Femur (tissue), 1 donor: ENCODE results near the gene CCDC158.
"Not testable (repeated sequence)": the region's sequence is repeated elsewhere in the genome, so short reads cannot be mapped to it uniquely, and the experiment has no call there.

ENCODE experiments used
- DNase-seq: peaks from one replicate; pipeline ENCODE4 v3.0.0-alpha.2; 2017

The CCDC158 gene

DNA sequence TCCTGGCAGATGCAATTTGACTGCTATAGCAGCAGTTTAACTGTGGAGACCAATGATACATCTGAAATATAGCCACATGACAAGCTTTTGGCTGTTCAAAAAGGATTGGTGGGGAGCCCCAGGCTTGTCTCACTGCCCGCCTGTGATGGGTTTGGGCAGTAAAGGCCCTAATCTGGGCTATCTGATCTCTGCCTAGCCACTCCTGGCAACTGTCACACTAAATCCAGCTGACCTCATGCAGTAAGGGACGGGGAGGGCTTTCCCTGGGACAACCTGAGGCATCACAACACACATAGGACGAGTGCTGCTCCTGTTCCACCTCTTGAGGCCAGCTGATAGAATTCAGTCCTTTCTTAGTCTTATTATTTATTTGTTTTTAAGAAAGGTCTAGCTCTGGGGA, 56.2 kb downstream of the CCDC158 start:
- no peak for DNase-seq

DNA sequence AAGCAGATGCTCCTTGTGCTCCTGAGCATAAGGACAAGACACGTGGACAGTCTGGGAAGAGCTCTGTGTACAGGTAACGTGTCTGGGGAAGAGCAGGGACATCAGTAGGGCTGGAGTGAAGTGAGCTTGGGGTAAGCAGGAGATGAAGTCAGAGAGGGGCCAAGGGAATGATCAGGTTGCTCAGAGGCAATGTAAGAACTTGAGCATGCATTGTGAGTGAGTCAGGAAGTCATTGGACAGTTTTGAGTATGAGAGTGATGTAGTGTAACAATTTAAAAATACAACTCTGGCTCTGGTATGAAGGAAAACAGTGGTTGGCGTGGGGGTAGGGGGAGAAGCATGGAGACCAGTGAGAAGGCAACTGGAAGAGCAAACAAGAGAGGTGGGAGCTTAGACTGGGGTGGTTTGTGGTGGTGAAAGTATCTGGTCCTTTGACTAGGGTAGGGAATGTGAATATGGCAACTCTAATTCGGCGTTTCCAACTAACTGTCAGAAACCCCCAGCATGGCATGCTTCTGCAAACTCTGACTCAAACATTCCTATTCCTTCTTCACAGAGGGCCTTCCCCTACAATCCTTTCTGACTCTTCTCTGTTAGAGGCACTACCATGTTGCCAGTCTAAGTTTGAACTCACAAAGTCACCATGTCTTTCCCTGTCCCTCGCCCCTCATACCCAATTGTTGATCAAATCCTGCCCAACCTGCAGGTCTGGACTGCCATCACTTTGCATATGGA, 57.2 kb downstream of the CCDC158 start:
- no peak for DNase-seq

DNA sequence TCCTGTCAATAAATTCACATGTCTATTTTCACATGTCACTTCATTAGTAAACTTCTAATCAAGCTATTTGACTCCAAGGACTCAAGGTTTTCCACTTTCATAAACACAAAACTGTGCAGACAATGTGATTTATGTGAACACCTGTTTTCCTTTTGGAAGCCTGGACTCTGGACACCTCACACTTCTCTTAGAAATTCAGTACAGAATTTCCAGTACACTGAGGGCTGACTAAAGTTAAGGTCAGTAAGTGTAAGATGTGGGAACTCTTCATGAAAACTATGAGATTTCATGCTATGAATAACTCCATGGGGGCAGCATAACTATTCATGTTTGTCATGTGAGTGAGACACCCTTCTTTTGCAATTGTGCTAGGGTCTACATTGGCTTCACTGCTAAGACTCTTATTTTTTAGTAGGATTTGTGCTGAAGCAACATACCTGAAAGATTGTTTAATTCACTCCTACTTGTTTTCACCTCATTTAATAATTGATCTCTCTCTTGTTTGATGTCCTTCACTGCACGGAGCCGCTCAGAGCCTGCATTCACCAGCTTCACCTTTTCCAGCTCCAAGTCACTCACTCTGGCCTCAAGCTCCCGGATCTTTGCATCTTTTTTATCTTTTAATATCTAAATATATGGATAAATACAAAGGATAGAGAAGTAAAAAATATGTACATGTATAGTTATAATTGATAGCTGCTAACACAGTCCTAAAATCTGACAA, 59.1 kb downstream of the CCDC158 start:
- no peak for DNase-seq

DNA sequence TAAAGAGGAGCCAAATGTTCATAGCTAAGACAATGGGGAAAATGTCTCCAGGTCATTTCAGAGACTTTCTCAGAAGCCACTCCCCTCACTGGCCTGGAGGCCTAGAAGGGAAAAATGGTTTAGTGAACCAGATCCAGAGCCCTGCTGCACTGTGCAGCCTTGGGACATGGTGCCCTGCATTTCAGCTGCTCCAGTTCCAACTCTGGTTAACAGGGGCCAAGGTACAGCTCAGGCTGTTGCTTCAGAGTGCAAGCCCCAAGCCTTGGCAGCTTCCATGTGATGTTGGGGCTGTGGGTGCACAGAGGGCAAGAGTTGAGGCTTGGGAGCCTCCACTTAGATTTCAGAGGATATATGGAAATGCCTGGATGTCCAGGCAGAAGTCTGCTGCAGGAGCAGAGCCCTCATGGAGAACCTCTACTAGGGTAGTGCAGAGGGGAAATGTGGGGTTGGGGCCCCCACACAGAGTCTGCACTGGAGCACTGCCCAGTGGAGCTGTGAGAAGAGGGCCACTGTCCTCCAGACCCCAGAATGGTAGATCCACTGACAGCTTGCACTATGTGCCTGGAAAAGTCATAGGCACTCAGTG, 61.0 kb downstream of the CCDC158 start:
- not testable (repeated sequence) for DNase-seq

DNA sequence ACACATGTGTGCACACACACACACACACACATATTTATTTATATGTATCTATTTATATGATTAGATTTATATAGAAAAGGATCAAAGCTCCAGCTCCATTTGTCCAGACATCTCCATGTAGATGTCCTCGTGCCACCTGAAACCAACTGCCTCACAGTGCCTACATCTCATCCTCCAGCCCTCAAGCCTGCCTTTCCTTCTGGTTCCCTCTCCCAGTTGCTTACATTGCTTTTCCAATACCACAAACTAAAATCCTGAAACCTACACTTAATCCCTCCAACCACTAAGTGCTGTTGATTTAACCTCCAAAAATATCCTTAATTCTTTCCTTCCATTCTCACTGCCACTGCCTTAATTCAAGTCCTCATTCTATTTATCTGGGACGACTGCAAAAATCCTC, 63.0 kb downstream of the CCDC158 start:
- no peak for DNase-seq

DNA sequence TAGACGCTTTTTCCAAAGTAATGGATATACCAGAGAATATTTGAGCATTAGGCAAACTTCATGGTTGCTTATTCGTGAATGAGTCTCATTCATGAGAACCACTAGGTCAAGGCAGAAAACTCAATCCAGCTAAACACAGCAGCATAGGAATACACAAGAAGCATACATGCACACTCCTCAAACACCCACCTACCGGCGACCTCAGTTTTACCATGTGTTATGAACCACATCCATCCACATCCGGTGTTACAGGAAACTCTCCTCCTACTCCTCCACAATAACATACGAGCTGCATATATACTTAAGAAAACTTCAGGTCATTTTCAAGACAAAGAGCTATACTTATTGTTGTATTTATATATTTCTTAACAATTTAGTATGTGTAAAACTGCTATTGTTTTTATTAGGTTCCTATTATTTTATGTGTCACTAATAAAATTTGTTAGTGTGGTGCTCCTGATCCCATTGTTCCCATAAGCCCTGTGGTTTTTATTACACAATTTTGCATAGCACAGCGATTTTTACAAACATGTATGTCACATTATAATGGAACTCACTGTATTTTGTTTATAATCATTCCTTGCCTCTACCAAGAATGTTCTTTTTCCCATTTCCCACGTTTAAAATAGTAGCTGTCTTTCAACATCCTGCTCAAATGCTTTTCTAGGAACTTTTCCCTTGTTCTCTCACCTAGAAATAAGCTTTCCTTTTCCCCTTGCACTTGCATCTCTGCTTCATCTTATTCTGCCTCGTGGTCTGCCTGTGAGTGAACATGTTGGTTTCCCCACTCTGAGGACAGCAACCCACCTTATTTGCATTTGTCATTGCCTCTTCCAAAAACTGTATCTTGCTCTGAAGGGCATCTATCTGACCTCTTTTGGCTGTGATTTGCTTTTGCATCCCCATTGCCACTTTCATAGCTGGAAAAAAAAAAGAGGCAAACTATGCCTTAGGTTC, 66.1 kb downstream of the CCDC158 start:
- no peak for DNase-seq

DNA sequence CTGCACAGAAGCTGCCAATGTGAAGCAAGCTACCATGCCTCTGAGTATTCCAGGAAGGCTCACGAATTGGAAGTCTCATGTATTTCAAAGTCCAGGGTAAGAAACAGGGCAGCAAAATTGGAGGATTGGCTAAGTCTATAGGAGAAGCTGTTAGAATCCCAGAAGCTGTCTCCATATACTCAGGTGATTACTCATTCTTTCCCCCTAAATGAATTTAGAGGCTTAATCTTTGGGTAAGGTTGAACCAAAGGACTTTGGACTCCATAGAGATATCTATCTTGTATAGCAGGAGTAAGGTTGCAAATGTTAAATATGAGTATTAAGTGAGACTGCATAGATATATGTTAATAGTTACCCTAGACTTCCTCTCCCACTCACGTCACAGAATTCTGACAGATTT, 78.1 kb downstream of the CCDC158 start:
- DNase-seq: no peak

DNA sequence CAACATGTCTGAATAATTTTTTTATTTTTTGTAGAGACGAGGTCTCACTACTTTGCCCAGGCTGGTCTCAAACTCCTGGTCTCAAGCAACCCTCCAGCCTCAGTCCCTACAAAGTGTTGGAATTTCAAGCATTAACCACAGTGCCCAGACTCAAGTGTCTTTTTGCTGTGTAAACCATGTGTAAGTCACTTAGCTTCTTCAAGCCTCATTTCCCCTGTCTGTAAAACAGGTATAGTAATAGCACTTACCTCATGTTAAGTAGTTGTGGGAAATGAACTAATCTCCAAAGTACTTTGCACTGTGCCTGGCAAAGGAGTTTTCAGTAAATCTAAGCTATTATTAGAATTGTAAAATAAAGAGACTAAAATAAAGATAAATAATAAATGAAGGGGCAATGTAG, 78.8 kb downstream of the CCDC158 start:
- no peak for DNase-seq

DNA sequence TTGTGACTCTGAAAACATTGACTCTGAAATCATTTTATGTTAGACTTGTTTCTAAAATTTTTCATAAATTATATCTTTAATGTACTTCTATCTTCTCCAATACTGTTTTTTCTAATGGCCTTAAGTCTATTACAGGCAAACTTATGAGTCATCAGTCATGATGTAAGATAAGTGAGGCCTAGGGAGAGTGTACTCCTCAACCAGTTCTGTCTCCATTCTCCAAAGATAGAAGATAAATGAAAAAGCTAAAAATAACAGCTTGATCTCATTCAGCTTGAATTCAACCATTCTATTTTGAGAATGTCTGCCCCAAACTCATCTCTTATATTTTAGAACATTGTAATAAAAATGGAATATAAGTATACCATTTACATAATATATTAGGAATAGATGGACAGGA, 79.9 kb downstream of the CCDC158 start:
- DNase-seq: no peak

DNA sequence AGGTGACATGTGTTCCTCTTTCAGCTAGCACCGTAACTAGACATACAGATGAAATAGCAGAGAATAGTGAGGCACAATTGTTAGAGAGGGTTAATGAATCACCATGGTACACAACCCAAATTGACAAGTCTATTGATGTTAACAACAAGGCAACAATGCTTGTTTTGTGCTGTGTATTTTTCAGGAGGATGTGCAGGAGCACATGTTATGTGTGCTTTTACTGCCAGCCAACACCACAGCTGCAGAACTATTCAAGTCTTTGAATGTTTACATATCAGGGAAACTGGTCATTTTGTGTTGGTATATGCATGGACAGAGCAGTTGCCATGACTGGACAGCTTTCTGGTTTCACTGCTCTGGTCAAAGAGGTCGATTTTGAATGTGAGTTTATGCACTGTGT, 81.6 kb downstream of the CCDC158 start:
- DNase-seq: no peak

DNA sequence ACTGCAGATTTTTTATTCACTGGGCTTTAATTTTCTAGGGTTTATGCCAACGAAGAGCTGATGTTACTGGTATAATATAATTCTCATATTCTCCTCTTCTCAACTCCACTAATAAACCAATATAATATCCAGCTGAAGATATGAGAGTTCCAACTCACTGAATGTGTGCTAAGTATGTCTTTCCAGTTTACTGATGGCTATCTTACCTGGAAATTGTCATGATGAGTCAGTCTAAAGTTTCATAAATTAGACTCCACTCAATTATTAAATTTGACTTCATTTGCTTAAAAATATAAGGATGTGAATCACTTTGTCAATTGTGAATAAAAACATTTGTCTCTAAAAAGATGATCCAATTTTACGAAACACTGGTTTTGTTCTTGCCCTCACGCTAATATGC, 86.1 kb downstream of the CCDC158 start:
- no peak for DNase-seq

DNA sequence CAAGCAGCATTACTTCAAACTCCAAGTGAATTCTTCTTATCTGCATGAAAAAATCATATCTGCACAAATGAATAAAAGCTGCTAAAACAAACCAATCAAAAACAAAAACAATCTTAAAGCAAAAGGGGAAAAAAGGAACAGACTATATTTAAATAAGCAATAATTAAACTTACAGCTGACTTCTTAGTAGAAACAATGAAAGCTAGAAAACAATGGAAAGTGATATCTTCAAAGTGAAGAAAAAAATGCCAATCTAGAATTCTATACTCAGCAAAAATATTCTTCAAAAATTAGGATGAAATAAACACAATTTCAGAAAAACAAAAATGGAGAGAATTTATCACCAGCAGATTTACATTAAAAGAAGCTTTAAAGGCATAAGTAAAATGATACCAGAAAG, 94.4 kb downstream of the CCDC158 start:
- DNase-seq: no peak

DNA sequence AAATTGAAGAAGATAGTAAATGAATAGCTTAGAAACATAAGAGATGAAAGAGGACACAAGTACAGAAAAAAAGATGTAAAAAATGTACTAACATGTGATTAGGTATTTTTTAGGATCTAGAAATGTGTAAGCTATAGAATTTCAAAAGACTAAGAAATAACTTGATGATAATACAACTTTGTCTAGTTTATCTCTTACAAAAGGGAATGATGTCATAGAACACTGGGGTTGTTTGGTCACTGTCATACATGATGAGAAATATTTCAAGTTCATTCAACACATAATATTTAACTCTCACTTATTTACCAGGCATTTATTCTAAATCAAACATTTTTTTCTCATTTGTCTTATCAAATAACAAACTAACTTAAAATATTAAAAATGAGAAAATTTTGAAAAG, 95.9 kb downstream of the CCDC158 start:
- no peak for DNase-seq

DNA sequence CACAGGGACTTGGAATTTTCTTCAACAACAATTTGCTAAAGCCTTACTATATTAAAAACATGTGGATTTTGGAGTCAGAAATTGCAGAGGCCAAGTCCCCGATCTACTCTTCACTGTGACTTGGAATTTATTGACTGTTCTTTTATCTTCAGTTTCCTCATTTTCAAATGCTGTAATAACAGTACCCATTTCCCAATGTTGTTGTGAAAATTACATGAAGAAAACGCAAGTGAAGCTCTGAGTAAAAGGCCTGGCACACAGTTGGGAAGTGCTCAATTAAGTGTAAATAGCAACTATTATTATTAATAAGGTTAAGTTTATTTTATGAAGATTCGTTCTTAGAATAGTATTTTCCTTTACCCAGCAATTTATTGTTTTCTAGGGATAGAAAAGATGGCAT, 98.7 kb downstream of the CCDC158 start:
- no peak for DNase-seq

DNA sequence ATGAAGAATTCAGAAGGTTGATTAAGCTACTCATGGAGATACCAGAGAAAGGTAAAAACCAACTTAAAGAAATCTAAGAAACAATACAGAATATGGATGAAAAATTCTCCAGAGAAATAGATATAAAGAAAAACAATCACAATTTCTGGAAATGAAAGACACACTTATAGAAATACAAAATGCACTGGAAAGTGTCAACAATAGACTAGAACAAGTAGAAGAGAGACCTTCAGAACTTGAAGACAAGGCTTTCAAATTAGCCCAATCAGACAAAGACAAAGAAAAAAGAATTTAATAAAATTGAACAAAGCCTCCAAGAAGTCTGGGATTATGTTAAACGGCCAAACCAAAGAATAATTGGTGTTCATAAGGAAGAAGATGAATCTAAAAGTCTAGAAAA, 104.8 kb downstream of the CCDC158 start:
- no peak for DNase-seq

DNA sequence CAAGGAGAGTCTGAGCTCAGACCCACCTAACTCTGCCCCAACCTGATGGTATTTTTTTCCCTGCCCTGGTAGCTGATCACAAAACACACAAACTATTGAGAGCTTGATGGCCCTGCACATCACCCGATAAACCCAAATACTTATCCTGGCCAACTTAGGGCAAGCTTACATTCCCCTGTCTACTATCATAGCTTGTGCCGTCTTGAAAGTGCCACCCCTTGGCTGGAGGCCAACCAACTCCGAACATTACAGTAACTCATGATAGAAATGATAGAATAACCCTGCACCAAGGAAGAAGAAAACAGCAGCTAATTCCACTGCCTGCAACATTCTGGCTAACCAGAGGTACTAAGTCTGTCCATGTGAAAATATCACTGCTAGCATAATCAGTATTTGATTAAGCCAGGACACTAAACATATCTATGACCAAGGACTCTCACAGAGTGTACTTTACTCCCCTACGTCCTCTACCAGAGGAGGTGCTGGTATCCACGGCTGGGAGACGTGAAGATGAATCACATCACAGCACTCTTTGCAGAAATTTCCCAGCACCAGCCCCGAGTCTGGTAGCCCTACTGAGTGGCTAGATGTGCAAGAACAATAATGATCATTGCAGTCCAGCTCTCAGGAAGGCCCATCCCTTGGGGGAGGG, 105.5 kb downstream of the CCDC158 start:
- no peak for DNase-seq

DNA sequence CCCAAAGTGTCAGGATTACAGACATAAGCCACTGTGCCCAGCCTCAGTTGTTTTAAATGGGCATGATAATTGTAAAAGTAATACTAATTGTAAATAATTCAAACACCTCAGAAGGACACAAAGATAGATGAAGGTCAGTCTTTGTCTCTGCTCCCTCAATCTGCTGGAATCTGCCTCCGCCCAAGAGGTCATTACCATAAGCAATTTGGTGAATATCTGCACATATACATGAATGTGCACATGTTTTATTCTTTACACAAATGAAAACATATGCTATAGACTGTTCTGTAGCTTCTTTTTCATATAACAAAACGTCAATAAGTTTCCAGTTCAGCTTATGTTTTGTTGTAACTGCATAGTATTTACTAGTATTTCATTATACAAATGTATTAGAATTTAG, 107.4 kb downstream of the CCDC158 start:
- DNase-seq: no peak

DNA sequence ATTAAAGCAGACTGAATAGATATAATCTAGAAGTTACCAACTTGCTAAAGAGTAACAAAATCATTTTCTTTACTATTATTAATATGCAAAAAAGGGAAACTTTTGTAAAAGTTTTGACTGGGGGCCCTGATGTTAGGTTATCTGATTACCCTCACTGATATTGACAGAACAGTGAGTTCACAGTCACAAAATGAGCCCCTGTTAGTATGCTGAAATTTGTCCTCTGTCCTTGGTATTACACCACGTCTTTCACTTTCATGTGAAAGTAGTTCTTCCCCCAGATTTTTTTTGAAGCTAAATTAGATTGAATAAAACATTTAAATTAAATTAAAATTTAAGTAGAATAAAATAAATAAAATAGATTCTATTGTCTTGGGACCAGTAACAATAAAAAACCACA, 108.5 kb downstream of the CCDC158 start:
- no peak for DNase-seq

DNA sequence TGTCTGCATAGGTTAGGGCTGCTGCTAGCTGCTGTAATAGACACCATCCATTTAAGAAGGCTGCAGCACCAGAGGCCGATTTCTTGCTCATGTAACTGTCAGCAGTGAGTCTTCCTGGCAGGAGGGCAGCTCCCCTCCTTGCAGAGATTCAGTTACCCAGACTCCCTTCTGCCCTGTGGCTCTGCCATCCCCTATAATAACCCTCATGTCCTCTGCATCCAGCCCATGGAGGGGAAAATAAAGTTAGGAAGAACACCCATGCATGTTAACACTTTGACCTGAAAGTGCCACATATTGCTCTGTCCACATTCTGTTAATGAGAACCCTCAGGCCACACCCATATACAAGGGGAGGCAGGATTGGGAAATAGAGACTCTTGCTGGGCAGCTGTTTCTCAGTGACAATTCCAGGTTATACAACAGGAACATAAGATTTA, 109.0 kb downstream of the CCDC158 start:
- DNase-seq: no peak

DNA sequence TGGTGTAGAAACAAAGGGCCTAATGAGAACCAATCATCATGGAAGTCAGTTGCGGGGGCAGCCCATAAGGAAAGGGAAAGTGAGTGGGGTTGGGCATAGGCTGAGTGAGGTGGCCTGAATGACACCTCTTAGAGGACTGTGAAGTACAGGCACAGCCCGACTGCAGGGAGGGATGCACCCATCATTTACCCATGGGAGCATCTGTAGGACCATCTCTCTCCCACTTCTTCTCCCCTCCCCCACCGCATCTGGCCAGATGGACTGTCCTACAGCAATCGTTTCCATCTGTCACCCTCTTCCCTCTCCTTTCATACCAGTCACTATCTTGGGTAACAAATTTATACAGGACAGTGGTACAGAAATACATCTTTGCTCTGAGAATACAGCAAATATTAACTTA, 110.3 kb downstream of the CCDC158 start:
- DNase-seq: no peak

DNA sequence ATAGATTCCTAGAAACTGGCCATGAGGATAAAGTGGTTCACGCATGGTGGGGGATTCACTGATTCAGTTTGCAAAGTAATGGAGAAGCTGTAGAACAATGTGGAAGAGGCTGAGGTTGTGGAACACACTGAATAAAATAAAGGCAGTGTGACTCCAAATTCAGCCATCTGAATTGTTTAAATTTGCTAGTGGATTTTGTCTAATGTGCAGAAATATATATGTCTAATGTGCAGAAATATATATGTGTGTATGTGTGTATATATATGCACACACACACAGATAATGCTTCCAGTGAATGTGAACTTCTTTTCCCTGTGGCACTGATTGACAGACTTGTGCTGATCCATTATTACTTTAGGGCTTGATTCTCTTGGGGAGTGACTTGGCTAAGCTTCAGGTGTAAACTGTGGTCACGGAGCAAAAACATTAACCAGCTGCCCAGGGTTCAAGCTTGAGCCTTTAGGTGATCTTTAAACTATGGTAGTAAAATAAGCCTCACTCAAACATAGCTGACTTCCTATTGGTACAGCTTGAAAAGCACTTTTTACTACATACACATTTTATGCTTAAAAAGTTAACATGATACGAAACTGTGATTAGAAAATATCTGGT, 110.9 kb downstream of the CCDC158 start:
- no peak for DNase-seq

DNA sequence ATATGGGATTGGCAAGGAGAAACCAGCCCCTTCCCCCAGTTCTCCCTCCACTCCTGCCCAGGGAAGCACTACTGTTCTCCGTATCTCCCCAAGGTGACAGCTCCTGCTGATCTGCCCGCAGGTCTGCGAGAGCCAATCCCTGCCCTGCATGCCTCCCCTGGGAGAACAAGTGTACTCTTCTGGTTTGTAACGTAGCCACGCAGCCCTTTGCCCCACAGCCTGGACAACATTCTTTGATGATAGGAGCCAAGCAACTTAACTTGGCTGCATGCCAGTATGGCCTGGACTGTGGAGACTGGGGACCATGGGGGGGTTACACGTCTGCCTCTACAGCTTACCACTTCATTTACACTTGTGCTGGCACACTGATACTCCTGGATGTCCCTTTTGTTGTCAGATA, 112.4 kb downstream of the CCDC158 start:
- peak; percentile 43 for DNase-seq
